HG02759 (cell line): Measurements from ENCODE around the gene CALCA.

Experiments
- ATAC-seq: cut with Tn5 transposase; IDR thresholded peaks from one replicate; pipeline ENCODE4 v1.9.1; 2021; ENCODE audit warnings: mild to moderate bottlenecking, moderate library complexity; ENCODE audit not compliant: unreplicated experiment

CALCA gene

GRCh38 chr11:14949437-14950147 is 22.6 kb downstream of the CALCA start:
- no peak for ATAC-seq

GRCh38 chr11:14942745-14943144 is 29.4 kb downstream of the CALCA start:
- ATAC-seq: no peak

DNA sequence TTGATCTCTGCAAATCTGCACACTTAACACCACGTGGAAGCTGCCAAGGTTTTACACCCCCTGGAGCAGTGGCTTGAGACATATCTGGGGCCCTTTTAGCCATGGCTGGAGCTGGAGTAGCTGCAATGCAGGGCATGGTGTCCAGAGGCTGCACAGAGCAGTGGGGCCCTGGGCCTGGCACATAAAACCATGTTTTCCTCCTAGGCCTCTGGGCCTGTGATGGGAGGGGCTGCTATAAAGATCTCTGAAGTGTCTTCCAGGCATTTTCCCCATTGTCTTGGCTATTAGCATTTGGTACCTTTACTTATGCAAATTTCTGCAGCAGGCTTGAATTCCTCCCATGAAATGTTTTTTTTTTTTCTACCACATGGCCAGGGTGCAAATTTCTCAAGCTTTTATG is 33.2 kb downstream of the CALCA start:
- no peak for ATAC-seq

DNA sequence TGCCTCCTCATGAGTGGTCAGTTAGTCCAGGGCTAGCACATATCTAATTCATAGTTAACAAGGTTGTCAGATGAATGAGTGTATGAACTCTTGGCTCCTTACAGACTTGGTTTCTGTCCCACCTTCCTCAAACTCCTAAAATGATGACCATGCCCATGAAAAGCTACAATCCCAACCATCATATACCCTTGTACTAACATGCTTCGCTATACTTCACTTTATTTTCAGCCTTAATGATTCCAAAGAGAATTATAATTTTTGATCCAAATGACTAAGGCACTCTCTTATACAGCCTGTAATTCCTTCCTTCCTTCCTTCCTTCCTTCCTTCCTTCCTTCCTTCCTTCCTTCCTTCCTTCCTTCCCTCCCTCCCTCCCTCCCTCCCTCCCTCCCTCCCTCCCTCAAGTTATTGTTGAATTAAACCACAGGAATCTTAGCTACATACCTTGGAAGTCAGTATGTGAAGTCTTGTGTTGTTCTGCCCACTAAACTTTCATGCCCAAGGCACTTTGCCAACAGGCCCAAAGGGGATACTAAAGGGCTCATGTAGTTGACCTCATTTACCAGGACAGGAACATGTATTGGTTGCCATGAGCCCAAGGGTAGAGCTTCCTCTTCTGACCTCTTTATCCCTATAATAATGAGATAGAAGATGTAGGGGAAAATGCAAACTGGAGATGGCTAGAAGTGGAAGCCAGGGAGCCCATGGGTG is 37.4 kb downstream of the CALCA start:
- ATAC-seq: no peak

- no peak for ATAC-seq
These were observed 39.7 kb downstream of the CALCA start for GRCh38 chr11:14932447-14932846.

- no peak for ATAC-seq
These were observed 41.8 kb downstream of the CALCA start for GRCh38 chr11:14930369-14930768.

- ATAC-seq: no peak
These were observed 45.0 kb downstream of the CALCA start for GRCh38 chr11:14927146-14927545.

DNA sequence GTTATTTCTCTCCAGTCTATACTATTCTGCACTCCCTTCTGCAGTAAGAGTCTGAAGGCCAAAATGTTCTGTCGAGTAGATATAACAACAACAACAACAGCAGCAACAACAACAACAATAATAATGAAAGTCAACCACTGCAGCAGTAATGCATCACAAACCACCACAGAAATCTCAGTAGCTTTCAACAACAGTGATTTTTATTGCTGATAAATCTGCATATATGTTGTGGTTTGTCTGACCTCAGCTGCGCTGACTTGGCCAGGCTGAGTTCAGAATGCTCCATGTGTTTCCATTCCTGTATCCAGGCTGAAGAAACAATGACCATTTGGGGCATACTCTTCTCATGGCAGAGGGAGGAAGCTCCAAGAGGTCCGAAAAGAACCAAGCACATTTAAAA is 47.8 kb downstream of the CALCA start:
- ATAC-seq: no peak
